Left renal pelvis (tissue), 4 donors: Measurements from ENCODE around the gene RAD51B. TPM values are rescaled to one million over a fixed set of nuclear protein-coding genes. Genes with fewer than 3 reads are reported as not detected.

Experiments
- DNase-seq, 4 donors: peaks; one replicate each; pipeline ENCODE4 v3.0.0-alpha.2; 2013; ENCODE audit warnings: low read depth in 4 of 4, low spot score in 3 of 4
- polyA plus RNA-seq, 4 donors: library from polyadenylated mRNA; unstranded; fragments of 120-200 nt; gene quantifications; one replicate each; pipeline ENCODE4 v1.2.1, GENCODE V29; 2013; ENCODE audit not compliant: insufficient read length in 4 of 4

RAD51B gene
- polyA plus RNA-seq, 4 donors: 9.4 to 12.6 (median 11.6) TPM

DNA sequence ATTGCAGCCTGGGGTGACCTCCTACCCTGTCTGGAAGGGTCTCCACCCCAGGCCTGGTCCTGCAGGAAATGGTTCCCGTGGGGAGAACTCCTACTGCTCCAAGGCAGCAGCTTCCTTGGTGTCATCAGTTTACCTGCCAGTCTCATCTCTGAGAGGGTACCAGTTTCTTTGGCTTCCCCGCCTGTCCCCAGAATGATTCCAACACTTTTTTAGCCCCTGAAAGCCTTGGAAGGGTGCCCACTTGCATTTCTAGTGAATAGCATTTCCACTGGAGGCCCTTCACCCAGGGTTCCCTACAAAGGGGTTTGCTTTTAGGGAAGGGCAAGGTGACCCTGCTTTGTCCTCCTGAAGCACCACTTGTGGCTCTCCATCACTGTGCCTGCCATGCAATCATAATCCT is 689.0 kb downstream of the RAD51B start:
- no peak for DNase-seq

- no peak for DNase-seq
Observed at GRCh38 chr14:68509188-68509983, 689.8 kb downstream of the RAD51B start.

DNA sequence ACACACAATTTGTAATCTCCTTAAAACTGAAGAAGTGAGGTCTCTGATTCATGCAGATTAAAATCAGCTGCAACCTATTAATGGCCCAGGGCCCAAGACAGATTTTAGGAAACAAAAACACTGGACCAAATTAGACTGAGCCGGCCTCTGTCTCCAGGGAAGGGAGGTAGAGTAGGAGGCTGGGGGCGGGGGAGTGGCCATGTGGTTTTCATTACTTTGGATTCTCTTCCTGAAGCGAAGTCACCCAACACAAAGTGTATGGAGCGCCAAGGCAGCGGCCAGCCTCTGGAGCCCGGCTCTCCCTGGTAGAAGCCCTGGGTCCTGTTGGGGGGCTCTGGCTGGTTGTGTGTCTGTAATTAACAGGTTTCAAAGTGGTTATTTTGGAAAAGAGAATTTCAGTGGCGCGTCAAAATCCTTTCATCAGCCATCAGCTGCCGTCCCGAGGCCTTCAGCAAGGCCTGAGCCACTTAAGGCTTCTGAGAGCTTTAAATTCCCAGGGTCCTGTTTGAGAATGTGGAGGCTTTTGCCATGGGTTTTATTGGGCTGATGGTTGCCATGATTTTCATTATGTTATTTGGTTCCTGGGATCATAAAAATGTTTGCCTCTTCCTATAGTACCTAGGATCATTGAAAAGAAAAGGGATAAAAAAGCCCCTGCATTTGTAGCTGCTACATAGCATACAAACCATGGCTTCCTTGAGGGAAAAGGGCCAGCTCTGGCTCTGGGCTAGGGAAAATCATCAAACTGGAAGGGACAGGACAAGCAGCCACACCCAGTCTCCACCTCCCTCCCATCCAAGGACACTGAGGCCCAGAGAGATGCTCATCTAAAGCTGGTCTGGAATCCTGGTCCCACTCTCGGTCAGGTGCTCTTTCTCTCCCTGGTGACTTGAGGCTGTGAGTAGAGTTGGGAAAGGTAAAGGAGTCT is 690.9 kb downstream of the RAD51B start:
- DNase-seq: no peak

DNA sequence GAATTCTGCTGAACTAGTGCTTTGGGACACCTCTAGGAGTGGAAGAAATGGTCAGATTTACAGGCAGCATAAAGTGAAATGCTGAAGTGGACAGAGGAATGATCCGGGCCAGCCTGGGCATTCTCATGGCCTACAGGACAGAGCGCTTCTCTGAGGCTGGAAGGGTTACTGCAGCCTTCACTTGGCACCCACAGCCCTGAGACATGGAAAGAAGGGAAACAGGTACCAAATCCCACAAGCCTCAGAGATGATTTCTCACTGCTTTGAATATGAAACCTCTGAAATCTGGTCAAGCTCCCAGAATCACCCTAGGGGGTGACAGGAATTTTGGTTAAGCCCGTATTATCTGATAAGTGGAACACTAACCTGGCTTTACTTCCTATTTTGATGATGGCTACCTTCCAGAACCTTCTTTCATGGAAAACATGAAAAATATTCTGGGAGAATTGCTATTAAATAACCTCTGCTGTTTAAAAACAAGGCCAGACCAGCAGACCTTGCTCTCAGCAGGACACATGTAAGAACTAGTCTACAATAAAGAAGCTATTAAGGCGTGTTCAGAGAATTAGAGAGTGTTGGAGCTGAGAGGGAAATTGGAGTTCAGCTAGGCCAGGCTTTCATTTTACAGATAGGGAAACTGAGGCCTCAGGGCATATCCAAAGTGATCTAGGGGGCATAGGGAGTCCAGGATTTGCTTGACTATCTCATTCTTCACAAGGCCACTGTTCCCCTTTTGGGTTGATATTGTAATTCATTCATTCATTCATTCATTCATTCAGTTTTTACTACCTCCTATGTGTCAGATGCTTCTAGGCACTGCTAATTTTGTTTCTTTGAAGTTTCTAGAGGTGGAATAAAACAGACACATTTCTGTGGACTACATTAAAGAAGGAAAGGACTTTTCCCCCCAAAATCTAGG is 691.8 kb downstream of the RAD51B start:
- DNase-seq: no peak

GRCh38 chr14:68512088-68512487 is 692.5 kb downstream of the RAD51B start:
- no peak for DNase-seq

GRCh38 chr14:68513137-68513536 is 693.6 kb downstream of the RAD51B start:
- DNase-seq: no peak

DNA sequence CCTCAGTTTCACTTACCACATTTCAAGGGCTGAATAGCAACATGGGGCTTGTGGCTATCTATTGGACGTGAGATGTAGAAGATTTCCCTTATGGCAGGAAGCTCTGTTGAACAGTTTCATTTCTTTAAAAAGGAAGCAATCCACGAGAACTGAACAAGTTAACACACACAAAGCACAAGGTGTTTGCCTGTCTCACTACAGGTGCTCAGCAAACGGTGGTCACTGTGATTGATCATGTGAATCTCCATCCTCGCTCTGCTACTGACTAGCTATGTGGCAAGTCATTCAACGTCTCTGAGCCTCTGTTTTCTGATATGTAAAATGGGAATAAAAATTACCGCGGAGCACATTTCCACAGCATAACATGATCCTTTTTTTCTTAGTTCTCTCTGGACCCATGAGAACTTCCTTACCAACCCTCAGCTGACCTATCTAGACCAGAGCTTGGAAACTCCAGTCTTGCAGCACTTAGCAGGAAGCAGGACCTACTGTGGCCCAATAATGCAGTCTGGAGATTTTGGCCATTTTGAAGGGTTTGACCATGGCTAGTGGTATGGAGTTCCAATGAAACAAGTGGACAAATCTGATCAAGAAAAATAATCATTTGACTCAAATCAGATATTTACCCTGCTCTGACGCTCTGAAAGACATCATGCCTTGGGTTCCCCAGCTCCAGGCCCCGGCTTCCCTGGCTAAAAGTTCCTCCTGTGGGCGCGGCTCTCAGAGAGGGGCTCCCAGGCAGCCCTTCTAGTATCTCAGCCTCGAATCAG is 694.4 kb downstream of the RAD51B start:
- no peak for DNase-seq

DNA sequence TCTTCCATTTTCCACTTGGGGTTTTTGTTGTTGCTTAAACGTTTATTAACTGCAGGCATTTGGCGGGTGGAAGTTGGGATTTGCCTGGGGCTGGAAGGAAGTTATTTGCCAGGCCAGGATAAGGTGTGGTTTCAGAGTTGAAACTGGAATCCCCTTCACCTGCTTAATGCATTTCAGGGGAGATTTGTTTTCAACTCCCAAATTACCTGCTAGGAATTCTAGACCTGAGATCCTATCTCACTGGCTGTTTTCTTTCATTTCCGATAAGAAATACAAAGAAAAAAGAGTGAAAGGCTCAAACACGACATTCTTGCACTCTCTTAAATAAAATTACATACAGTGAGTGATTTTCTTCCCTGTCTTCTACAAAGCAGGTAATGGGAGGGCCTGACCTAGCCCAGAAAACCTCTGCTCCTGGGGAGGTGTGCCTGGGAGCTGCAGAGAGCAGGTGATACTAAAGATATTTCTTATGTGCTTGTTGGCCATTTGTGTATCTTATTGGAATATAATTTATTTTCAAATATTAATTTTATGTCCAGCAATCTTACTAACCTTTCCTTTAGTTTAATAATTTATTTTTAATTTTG is 695.1 kb downstream of the RAD51B start:
- no peak for DNase-seq

DNA sequence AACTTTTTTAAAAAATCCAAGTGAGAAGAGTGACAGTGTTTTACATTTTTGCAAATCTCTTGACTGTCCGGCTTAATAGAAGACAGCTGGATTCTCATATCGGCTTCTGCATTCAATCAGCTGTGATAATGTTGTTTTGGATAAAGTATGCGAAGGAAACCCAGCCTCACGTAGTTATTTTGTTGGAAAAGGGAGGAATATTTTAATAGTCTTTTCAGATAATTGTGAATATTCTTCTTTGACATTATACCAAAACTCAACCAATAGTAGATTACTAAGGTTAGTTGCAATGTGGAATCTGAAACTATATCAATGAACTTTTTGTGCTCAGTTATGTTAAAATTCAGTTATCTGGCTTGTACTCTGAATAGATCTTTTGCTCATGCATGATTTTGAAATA is 696.8 kb downstream of the RAD51B start:
- DNase-seq: no peak

- DNase-seq: no peak
Observed at GRCh38 chr14:68518166-68518565, 698.6 kb downstream of the RAD51B start.

DNA sequence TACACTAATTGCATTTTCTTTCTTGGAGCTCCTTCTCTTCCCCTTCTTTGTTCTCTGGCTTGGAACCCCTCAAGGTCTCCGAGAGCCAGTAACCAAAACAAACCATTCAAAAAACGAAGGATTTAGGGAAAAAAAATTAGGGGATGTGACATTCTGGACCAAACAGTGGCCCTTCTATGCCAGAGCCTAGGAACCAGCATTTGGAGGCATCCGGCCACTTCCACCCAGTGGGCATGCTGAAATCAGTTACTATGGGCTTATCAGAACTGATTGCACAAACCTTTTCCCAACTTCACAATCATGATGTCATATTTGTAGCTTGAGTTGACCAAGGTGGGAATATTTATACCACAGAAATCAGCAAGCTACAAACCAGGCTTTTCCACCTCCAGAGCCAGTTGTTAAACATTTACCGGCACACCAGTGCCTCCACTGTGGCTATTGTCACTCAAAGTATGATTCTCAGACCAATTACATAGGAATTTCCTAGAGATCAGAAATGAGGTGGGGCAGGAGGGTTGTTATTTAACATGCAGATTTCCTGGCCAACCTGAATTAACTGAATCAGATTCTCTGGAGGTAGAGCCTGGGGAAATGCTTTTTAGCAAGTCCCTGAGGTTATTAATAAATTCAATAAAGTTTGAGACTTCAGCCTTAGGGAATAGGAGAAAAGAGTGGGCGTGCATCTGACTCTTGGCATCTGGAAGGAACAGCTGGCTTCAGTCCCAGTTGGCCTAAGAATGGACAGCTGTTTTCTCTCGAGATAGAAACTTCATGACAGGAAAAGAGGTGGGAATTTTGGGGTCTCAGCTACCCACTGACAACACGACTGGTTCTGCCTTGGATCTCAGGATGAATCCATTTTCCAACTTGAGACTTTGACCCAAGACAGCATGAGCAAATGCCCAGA is 699.4 kb downstream of the RAD51B start:
- no peak for DNase-seq

GRCh38 chr14:68519671-68520187 is 700.1 kb downstream of the RAD51B start:
- DNase-seq: no peak

GRCh38 chr14:68520637-68521556 is 701.3 kb downstream of the RAD51B start:
- no peak for DNase-seq

DNA sequence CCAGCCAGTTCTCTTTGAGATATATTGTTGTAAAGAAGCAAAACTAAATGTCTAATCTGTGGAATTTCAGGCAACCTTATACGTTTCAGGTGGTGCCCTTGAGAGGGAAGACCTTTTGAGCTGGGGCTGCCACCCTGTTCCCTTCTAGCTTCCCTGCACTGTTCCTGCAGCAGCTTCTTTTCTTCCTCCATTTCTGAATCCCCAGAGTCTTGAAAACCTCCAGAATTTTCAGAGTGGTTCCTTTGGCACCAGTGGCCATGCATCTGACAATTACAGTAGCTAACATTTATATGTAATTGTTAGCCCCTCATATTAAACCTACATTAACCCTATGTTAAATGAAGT is 702.0 kb downstream of the RAD51B start:
- no peak for DNase-seq

DNA sequence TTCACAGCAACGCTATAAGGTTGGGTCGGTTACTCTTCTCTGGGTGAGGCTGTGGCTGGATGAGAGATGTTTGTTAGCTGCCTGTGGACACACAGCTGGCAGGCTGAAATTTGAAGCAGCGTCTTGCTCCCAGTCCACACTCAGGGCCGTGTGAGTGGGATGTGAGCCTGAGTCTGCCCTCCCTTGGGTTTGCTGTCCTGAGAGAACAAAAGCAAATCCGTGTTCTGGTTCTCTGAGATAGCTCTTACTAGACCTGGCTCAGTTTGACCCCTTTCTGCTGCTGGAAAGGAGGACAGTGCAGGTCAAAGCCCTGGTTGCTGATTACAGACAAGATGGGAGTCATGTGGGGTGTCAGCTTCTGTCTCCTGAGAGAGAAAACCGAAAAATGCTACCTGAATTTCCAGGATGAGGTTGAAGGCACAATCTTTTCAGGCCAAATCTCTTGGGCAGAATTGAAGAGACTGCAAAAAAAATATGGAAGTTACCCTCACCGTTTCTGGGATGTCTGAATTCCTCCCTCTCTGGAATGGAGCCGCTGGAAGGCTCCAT is 702.5 kb downstream of the RAD51B start:
- DNase-seq: no peak

- no peak for DNase-seq
Observed at GRCh38 chr14:68522510-68523325, 703.1 kb downstream of the RAD51B start.
